B cell (primary cell): ENCODE results near the gene PCNX3.

ENCODE experiments used
- CTCF ChIP-seq: fragments of 200-600 bp; IDR thresholded peaks from one replicate; pipeline ENCODE4 v1.8.0; 2022; ENCODE audit warnings: antibody characterized with exemption, mild to moderate bottlenecking
- EZH2 ChIP-seq: IDR thresholded peaks from 2 replicates; pipeline ENCODE4 v1.6.1; 2012; ENCODE audit warnings: borderline replicate concordance, low read depth, mild to moderate bottlenecking, moderate library complexity, low read length; ENCODE audit not compliant: insufficient read depth, poor library complexity, severe bottlenecking

GRCh38 chr11:65590240-65590738 lies 25.3 kb upstream of the PCNX3 start:
- TF ChIP-seq CTCF (no peak), EZH2 (no peak)
